NCI-H2171 (cell line): ENCODE data around the gene ADGRF4.
A peak's percentile ranks its signal among the peaks of the same experiment; 100 is the strongest.

Experiments used
- DNase-seq: peaks from one replicate; lab custom pipeline; 2025; lab: John Stamatoyannopoulos, UW

The ADGRF4 gene

DNA sequence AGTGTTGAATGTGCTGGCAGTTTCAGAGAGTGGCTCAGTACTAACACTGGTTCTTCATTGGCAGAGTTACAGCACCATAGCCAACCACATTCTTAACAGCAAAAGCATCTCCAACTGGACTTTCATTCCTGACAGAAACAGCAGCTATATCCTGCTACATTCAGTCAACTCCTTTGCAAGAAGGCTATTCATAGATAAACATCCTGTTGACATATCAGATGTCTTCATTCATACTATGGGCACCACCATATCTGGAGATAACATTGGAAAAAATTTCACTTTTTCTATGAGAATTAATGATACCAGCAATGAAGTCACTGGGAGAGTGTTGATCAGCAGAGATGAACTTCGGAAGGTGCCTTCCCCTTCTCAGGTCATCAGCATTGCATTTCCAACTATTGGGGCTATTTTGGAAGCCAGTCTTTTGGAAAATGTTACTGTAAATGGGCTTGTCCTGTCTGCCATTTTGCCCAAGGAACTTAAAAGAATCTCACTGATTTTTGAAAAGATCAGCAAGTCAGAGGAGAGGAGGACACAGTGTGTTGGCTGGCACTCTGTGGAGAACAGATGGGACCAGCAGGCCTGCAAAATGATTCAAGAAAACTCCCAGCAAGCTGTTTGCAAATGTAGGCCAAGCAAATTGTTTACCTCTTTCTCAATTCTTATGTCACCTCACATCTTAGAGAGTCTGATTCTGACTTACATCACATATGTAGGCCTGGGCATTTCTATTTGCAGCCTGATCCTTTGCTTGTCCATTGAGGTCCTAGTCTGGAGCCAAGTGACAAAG is 17.0 kb upstream of the ADGRF4 start:
- DNase-seq = no peak

GRCh38 chr6:47686411-47686810 is 12.0 kb upstream of the ADGRF4 start:
- DNase-seq = no peak

- DNase-seq = no peak
Measured at GRCh38 chr6:47687432-47687831, 10.9 kb upstream of the ADGRF4 start.

DNA sequence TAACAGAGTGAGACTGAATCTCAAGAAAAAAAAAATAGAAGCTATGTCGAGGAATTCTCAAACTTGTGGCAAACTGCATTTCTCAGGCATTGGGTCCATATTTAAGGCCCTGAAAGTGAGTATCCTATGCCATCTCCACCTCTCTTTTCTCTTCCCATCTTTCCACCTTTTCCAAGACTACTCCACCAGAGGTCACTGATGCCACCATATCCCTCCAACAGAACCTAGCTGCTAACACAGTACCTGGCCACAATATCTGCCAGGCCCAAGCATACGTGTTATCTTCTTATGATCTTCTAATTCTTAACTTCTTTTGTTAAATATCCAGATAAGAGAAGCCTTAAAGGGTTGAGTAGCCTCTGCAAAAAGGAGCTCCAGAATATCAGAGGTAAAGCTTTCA is 8.2 kb upstream of the ADGRF4 start:
- DNase-seq = no peak

GRCh38 chr6:47690791-47691190 is 7.6 kb upstream of the ADGRF4 start:
- no peak for DNase-seq

DNA sequence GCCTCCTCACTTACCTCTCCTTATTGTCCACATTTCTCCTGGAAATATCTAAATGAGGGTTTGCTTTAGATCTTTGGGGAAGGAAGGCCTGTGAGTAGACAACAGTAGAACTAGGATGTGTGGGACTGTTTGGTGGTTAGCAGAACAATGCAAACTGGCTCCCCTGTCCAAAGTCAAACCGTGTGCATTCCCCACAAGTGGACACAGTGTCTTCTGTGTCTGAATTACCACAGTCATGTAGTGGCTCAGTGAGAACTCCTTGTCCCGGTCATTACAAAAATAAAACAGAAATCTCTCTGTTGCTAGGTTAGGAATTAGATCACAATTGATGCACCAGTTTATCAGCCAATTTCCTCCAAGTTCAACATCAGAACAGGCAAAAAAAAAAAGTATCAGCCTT is 455 bp upstream of the ADGRF4 start:
- no peak for DNase-seq

DNA sequence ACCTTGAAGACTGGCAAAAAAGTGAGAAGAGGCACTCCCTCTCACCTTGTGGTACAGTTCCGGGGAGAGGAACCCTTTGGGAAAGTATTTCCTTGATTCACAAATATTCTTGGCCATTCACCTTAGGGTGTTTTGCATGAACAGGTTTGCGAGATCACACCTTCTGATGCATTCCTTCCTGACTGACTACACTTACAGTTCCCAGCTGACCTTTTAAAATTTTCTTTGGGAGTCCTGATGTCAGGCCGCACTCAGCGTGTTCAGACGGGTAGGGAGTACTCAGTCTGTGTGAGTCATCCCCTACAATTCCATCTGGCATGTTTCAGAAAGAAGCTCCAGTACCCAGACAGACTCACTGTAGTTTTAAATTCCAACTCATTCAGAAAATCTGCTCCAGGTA is 1.7 kb downstream of the ADGRF4 start:
- DNase-seq = peak; percentile 29

DNA sequence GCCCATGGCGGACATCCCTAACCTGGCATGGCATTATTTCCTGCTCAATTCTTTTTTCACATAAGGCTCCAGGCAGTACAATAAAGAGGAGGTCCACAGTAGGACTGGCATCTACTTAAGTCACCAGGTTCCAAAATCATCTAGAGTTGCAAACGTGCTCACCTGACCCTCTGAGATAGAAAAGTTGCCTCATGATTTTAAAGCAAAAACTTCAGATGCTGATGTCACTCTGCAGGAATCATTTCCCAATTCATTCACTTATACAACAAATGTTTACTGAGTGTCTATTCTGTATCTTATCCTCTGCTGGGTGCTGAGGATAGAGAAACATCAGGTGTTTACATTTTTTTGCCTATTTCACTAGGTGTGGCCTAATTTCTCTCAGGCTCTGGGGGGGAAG is 2.2 kb downstream of the ADGRF4 start:
- no peak for DNase-seq

- no peak for DNase-seq
Measured at GRCh38 chr6:47701363-47701762, 3.0 kb downstream of the ADGRF4 start.

DNA sequence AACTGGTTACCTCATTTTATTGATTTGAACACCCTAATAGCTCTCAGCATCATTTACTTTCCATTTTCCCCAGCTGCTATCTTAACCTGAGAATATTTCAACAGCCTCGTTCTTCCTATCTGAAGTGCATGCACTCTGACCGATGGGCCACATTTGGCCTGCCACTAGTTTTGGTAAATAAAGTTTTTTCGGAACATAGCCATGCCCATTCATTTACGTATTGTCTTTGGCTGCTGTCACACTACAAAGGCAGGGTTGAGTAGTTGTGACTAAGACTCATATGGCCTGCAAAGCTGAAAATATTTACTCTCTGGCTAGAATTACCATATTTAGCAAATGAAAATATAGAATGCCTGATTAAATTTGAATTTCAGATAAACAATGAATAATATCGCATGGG is 10.8 kb downstream of the ADGRF4 start:
- no peak for DNase-seq

DNA sequence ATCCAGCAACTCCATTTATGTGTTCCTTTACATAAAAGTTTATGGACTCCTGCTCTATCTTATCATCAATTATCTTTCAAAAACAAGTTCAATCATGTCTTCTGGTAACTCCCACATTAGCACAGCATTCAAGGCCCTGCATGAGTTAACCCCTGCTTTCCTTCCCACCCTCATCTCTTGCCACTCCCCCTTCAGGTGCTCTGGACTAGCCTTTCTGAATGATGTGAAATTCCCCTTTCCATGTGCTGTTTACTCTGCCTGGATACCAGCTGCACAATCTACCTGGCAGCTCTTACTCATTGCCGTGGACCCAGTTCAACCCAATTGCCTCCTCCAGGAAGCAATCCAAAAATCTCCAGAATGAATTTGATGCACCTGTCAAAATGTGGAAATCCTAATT is 11.9 kb downstream of the ADGRF4 start:
- no peak for DNase-seq

DNA sequence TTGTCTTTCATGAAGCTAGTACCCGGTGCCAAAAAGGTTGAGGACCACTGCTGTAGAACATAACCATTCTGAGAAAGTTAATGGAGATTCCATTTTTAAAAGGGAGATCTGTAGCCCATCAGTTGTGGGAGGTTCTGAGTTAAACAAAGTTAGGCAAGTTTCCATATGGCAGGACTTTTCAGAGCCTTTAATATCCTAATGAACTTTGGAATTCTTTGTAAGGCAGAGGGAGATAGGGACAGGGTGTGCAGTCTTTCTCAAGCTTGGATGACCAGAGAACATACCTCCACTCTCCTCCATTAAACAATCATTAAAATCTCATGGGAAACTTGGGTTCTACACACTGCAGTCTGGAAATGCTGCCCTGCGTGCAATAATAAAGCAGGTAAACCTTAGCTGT is 14.8 kb downstream of the ADGRF4 start:
- DNase-seq = no peak

GRCh38 chr6:47714802-47715201 is 16.4 kb downstream of the ADGRF4 start:
- DNase-seq = no peak

DNA sequence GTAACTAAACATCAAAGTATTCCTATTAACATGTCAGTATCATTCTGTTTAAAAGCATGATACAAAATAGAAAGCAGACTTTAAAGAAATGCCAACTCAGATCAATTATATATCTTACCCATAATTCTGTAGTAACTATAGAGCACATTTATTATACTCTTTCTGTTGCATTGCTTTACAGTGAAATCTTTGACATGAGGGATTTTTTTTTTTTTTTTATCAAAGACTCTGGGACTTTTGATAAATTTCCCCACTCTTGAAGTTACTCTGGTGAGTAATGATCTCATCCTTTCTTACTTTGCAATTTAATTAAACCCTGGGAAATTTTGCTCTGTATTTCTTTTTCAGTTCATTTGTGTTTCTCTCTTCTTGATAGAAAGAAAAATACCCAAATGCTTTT is 17.4 kb downstream of the ADGRF4 start:
- no peak for DNase-seq

- DNase-seq = no peak
Measured at GRCh38 chr6:47716207-47716606, 17.8 kb downstream of the ADGRF4 start.

DNA sequence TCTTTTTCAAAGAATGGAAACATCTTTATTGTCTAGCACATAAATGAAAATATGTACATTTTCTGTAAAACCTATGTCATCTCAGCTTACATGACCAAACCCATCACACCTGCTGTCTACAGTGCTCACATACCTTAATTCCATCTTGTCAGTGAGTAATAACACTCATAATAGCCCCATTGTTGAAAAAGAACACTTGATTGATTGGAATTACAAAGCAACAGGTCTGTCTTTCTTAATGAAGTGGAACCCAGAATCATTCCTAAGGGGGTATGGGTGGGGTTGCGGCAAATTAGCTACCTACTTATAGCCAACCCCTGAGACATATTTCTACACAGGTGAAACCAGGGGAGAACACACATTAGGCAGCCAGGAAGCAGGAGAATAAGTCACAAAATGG is 20.2 kb downstream of the ADGRF4 start:
- no peak for DNase-seq

GRCh38 chr6:47721189-47721588 is 22.8 kb downstream of the ADGRF4 start:
- no peak for DNase-seq

- DNase-seq = no peak
Measured at GRCh38 chr6:47722194-47722593, 23.8 kb downstream of the ADGRF4 start.

- no peak for DNase-seq
Measured at GRCh38 chr6:47724300-47724699, 25.9 kb downstream of the ADGRF4 start.

DNA sequence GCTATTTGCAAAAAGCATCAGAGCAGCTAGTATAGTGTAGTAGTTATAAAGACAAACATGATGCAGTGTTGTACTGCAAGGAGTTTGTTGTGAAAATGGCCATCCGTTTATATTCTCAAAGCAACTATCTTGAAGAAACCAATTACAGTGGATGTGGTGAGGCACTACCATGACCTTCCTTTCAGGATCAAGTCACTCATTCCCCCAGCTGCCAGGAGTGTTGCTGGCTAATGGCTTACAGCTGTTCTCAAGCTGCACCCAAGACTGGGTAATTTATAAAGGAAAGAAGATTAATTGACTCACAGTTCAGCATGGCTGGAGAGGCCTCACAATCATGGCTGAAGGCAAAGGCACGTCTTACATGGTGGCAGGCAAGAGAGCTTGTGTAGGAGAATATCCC is 29.0 kb downstream of the ADGRF4 start:
- DNase-seq = no peak

DNA sequence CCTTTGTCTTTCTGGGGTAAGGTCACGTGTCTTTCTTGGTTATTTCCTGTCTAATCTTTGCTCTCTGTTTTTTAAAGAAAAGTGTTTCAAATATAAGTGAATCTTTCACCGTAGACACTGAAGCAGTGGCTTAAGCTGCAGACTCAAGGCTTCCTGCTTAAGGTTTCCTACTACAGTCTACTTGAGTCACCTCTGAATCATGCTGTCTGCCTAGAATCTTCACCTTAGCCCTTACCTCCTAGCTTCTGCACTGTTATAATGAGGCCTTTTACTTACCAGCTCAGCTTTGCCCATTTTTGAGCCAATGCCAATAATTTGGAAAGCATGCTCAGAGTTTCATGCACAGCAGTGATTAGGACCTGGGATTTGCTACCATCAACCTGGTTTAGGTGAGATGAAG is 30.6 kb downstream of the ADGRF4 start:
- DNase-seq = no peak

DNA sequence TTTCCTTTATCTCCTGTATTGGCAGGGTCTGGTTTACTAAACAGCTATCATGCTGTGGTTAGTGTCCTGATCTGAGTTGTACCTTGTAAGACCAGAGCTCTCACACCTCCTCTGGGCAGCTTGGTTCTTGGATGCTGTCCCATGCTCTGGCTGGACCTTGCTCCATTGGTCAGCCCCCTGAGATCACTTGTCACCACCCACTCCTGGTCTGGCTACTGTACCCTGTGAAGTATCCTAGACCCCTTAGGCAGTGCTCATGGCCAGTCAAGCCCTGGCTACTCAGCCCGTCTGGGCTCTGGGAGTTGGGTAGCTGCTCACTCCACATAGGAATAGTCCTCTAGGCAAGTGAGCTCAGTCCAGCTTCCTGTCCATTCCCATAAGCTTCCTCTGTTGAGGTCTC is 31.1 kb downstream of the ADGRF4 start:
- DNase-seq = no peak

GRCh38 chr6:47733879-47734558 is 35.6 kb downstream of the ADGRF4 start:
- no peak for DNase-seq
